Karpas-422 (cell line): ENCODE measurements around the gene ARHGAP40. TPM values are rescaled to one million over a fixed set of nuclear protein-coding genes. Genes with fewer than 3 reads are reported as not detected.

ENCODE experiments used
- DNase-seq: peaks from one replicate; pipeline ENCODE4 v3.0.0-alpha.2; 2015
- H2AFZ ChIP-seq: fragments of 200-600 bp; sonication (generic); 2 replicates; pipeline ENCODE4 v1.6.1; 2014; ENCODE audit warnings: antibody characterized with exemption, low read length, mixed read lengths
- H3K27ac ChIP-seq: fragments of 200-600 bp; sonication (generic); 2 replicates; pipeline ENCODE4 v1.5.1; 2014; ENCODE audit warnings: mild to moderate bottlenecking, low read length, moderate library complexity
- H3K27me3 ChIP-seq: fragments of 200-600 bp; sonication (generic); 2 replicates; pipeline ENCODE4 v1.6.1; 2014; ENCODE audit warnings: low read length, mixed read lengths
- H3K36me3 ChIP-seq: fragments of 200-600 bp; sonication (generic); 2 replicates; pipeline ENCODE4 v1.6.1; 2014; ENCODE audit warnings: low read length, mixed read lengths; ENCODE audit not compliant: insufficient read depth
- H3K4me1 ChIP-seq: fragments of 200-600 bp; sonication (generic); 2 replicates; pipeline ENCODE4 v1.6.1; 2014; ENCODE audit warnings: mild to moderate bottlenecking, low read length, mixed read lengths
- H3K4me2 ChIP-seq: fragments of 200-600 bp; sonication (generic); 2 replicates; pipeline ENCODE4 v1.6.1; 2014; ENCODE audit warnings: low read length, low read depth, mild to moderate bottlenecking; ENCODE audit not compliant: poor library complexity, severe bottlenecking
- H3K4me3 ChIP-seq: fragments of 200-600 bp; sonication (generic); 2 replicates; pipeline ENCODE4 v1.5.1; 2014; ENCODE audit warnings: mild to moderate bottlenecking, antibody characterized with exemption, low read length, mixed read lengths
- H3K79me2 ChIP-seq: fragments of 200-600 bp; sonication (generic); 2 replicates; pipeline ENCODE4 v1.6.1; 2014; ENCODE audit warnings: mild to moderate bottlenecking, low read length, mixed read lengths
- H3K9ac ChIP-seq: fragments of 200-600 bp; sonication (generic); 2 replicates; pipeline ENCODE4 v1.6.0; 2014; ENCODE audit warnings: low read length
- H3K9me2 ChIP-seq: fragments of 200-600 bp; sonication (generic), shearing (Covaris generic); replicated peaks from 2 replicates; pipeline ENCODE4 v1.6.0; 2014; ENCODE audit warnings: mild to moderate bottlenecking, low read length, moderate library complexity; ENCODE audit not compliant: insufficient read depth
- H3K9me3 ChIP-seq: fragments of 300-700, 200-600 bp; sonication (generic); 2 replicates; pipeline ENCODE4 v1.6.1; 2014; ENCODE audit warnings: low read length, mixed read lengths
- H4K20me1 ChIP-seq: fragments of 200-600 bp; sonication (generic); 2 replicates; pipeline ENCODE4 v1.6.1; 2014; ENCODE audit warnings: mild to moderate bottlenecking, antibody characterized with exemption, low read length, low read depth; ENCODE audit not compliant: insufficient read depth
- total RNA-seq: library from RNA; depleted of rRNA; stranded (reverse); fragments of >200 nt; shearing (Covaris generic); gene quantifications from 2 replicates; pipeline ENCODE4 v1.2.3, GENCODE V29; 2014; ENCODE audit warnings: low replicate concordance; rRNA removed

ARHGAP40 gene
- total RNA-seq: 1.4 TPM in 1 of 2 replicates, not detected in the other

DNA sequence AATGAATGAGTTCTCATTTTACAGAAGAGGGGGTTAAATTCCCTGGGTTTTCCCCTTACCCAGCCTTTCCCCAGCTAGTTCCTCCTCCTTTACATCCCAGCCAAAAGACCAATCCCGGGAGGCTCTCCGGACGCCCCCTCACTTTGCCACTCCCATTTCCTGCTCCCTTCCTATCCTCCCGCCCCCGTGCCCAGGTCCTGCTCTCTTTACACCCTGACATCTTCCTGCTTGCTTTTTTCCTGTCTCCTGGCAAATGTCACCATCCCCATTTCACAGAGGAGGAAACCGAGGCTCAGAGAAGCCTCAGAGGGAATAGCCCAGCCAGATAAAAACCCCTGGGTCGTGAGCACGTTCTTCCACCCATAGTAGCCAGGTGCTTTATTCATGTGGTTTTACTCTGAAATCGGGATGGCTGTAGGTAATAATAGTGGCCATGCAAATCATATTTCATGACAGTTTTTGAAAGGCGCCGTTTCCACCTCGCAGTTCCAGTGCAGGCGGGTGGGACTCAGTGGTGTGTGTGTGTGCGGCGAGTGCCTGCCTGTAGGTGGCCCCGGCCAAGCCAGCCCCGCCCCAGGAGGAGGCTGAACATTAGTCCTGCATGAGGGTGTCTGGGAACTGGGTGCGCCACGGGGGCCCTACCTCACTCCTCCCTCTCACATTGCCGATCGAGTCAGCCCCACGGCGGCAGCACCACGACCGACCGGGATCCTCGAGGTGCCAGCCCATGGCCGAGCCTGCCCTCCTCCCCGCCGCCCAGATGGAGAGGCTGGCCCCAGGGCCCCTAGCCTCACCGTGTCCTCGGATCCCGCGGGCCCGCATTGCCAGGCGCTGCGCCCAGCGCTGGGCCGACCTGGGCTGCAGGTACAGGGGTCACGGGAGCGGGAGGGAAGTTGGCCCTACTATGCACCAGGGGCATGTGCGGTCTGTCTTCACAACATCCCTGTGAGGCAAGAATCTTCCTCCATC is at the start of gene ARHGAP40:
ARHGAP40 (plus strand) TSS at position 594 of the 969 bp plus-strand sequence.
- Histone ChIP-seq H3K4me1 (peaks cover 4% of the 10 kb centered on the region; the same call in 1 of the 2 replicates), H3K27me3 (no peaks in the 10 kb centered on the region), H3K27ac (no peak within 1 kb of the TSS), H3K79me2 (no peaks in the 10 kb centered on the region), H3K4me3 (no peak within 1 kb of the TSS), H3K9me3 (no peaks in the 10 kb centered on the region), H2AFZ (no peak within 1 kb of the TSS), H3K36me3 (no peaks in the 10 kb centered on the region), H4K20me1 (no peaks in the 10 kb centered on the region), H3K9ac (no peak within 1 kb of the TSS), H3K9me2 (no peaks in the 10 kb centered on the region), H3K4me2 (no peak within 1 kb of the TSS)
- DNase-seq: no peak

DNA sequence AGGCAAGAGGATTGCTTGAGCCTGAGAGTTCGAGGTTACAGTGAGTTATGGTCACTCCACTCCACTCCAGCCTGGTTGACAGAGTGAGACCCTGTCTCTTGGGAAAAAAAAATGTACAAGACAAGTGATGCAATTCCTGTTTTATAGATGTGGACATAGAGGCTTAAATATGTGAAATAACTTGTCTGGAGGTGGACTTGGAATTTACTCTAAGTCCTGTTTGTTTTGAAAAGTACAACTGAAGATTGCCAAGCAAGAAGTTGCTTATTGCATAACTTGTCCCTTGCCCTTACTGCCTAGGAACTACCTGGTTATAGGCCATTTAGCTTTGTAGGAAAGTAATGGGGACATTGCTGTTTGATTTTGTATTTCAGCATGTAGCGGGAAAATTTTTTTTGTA is 46.6 kb upstream of the ARHGAP40 start:
- Histone ChIP-seq H3K4me2 (no peak overlapping the region), H3K4me1 (no peaks in the 10 kb centered on the region; the same call in 1 of the 2 replicates), H3K9ac (no peak overlapping the region), H3K9me2 (no peaks in the 10 kb centered on the region), H3K36me3 (peaks cover 46% of the 10 kb centered on the region), H3K79me2 (no peaks in the 10 kb centered on the region), H3K27me3 (no peaks in the 10 kb centered on the region), H3K4me3 (no peak overlapping the region), H2AFZ (no peak overlapping the region), H3K27ac (no peak overlapping the region), H4K20me1 (no peaks in the 10 kb centered on the region), H3K9me3 (no peaks in the 10 kb centered on the region)
- DNase-seq: no peak

DNA sequence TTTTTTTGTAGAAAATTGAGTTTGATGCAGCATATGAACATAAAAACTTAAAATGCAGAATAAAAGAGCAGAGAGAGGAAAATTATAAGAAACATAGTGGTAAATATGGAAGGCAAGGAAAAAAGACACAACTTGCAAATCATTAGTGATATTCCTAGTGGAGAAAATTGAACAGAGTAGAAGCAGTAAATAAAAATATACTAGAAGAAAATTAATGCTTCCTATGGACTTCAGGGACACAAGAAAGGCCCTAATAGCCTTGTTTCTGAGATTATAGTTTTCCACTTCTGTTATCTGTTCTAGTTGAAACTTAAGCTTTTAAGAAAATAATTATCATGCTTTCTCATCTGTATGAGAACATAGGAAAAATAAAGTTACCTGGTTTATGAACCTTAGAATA is 46.2 kb upstream of the ARHGAP40 start:
- H3K27me3 ChIP-seq: no peaks in the 10 kb centered on the region
- H3K9ac ChIP-seq: no peak overlapping the region
- DNase-seq: no peak
- no peaks in the 10 kb centered on the region for H4K20me1 ChIP-seq
- H3K4me3 ChIP-seq: no peak overlapping the region
- no peaks in the 10 kb centered on the region for H3K9me2 ChIP-seq
- no peak overlapping the region for H3K27ac ChIP-seq
- H3K4me2 ChIP-seq: no peak overlapping the region
- no peaks in the 10 kb centered on the region for H3K9me3 ChIP-seq
- no peak overlapping the region for H2AFZ ChIP-seq
- H3K4me1 ChIP-seq: no peaks in the 10 kb centered on the region; the same call in 1 of the 2 replicates
- H3K79me2 ChIP-seq: no peaks in the 10 kb centered on the region
- H3K36me3 ChIP-seq: peaks cover 46% of the 10 kb centered on the region

DNA sequence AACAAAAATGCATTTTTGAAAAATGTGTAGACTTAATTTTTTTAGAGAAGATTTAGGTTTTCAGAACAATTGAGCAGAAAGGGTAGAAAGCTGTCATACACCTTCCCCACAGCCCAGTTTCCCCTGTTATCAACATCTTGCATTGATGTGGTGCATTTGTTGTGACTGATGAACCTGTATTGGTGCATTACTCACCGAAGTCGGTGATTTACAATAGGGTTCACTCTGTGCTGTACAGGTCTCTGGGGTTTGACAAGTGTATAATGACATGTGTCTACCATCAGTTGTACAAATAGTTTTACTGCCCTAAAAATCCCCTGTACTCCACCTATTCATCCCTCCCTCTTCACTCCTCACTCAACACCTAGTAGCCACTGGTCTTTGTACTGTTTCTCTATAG is 44.4 kb upstream of the ARHGAP40 start:
- DNase-seq: no peak
- no peak overlapping the region for H3K27ac ChIP-seq
- peaks cover 32% of the 10 kb centered on the region for H3K36me3 ChIP-seq
- H4K20me1 ChIP-seq: no peaks in the 10 kb centered on the region
- H3K9ac ChIP-seq: no peak overlapping the region
- H3K4me1 ChIP-seq: no peaks in the 10 kb centered on the region
- H3K9me2 ChIP-seq: no peaks in the 10 kb centered on the region
- H3K4me3 ChIP-seq: no peak overlapping the region
- H3K9me3 ChIP-seq: no peaks in the 10 kb centered on the region
- H3K27me3 ChIP-seq: no peaks in the 10 kb centered on the region
- H3K79me2 ChIP-seq: no peaks in the 10 kb centered on the region
- H2AFZ ChIP-seq: no peak overlapping the region
- H3K4me2 ChIP-seq: no peak overlapping the region

DNA sequence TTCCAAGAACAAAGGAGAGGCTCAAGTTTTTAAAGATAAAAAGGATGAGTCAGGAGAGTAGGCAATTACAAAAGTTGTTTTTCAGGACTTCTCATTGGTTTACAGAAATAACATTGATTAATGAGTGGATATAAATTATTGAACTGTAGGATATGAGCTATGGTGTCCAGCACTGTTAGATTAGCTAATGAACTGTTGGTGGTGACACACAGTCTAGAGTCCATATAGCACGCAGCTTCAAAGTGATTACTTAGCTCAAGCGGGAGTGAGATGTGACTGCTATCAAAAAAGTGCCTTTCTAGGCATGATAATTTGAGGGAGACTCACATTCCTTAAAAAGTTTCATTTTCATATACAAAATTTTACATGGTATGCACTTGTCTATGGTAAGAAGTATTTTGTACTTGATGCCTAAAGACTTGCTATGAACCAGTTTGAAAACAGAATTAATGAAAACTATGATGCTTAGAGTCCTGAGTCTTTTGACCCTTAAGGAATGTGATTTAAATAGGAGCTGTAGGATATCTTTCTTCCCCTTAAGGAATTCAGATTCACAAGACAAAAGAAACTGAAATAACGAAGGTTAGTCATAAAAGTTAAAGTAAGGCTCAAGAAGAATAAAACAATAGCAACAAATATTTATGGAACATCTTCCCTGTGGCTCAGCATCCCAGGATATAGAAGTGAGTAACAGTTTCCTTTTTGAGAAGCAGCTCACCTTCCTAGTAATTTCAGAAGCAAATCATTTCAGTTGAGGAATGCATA is 42.8 kb upstream of the ARHGAP40 start:
- Histone ChIP-seq H3K27me3 (no peaks in the 10 kb centered on the region), H3K4me2 (no peak overlapping the region), H3K36me3 (peaks cover 21% of the 10 kb centered on the region), H3K9me2 (no peaks in the 10 kb centered on the region), H4K20me1 (no peaks in the 10 kb centered on the region), H2AFZ (no peak overlapping the region), H3K4me3 (no peak overlapping the region), H3K4me1 (no peaks in the 10 kb centered on the region), H3K27ac (no peak overlapping the region), H3K9ac (no peak overlapping the region), H3K9me3 (no peaks in the 10 kb centered on the region), H3K79me2 (no peaks in the 10 kb centered on the region)
- no peak for DNase-seq

DNA sequence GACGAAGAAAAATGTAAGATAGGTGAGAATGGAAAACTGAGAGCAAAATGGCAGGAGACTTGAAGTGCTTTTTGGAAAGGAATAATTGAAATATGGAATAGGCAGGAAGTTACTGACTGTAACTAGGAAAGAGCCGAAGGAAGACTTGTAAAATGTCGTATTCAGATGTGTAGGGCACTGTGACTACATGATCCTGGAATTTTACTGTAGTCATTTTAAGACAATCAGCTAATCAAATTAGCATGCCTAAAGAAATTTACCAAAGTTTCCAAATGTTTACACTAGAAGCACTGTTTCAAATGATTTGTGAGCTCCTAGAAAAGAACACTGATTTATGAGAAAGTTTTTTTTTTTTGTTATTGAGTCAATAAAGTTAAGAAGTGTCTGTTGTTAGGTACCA is 41.8 kb upstream of the ARHGAP40 start:
- Histone ChIP-seq H3K4me3 (no peak overlapping the region), H2AFZ (no peak overlapping the region), H3K36me3 (peaks cover 13% of the 10 kb centered on the region), H3K9me2 (no peaks in the 10 kb centered on the region), H3K27ac (no peak overlapping the region), H3K79me2 (no peaks in the 10 kb centered on the region), H3K4me1 (no peaks in the 10 kb centered on the region), H3K4me2 (no peak overlapping the region), H3K9ac (no peak overlapping the region), H4K20me1 (no peaks in the 10 kb centered on the region), H3K9me3 (no peaks in the 10 kb centered on the region), H3K27me3 (no peaks in the 10 kb centered on the region)
- no peak for DNase-seq

DNA sequence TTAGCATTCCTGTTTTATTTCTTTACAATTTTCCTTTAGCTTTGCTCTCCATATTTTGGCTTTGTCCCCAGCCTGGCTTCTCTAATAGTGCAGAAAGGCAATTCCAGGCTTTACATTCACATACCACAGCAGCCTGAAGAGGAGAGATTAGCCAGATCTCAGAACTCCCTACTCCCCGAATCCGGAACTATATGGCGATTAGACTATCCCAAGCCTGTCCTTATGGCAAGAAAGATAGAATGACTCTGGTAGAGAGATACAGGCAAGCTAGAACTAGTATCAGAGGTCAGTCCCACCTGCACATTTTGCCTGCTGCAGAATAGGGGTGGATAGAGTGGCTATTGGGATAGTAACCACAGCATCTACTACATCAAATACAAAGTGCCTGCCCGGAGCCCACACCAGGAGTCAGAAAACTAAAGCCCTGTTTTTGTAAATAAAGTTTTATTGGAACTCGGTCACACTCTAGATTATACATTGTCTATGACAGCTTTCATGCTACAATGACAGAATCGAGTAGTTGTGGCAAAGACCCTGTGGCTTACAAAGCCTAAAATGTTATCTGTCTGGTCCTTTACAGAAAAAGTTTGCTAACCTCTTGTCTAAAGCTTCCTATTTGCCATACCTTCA is 37.7 kb upstream of the ARHGAP40 start:
- Histone ChIP-seq H3K27ac (no peak overlapping the region), H3K36me3 (0 out of 2 replicates have a peak, but pooled peaks cover 7% of the 10 kb centered on the region), H3K4me2 (no peak overlapping the region), H3K79me2 (no peaks in the 10 kb centered on the region), H3K4me3 (no peak overlapping the region), H3K9me2 (no peaks in the 10 kb centered on the region), H3K4me1 (no peaks in the 10 kb centered on the region), H3K27me3 (no peaks in the 10 kb centered on the region), H3K9me3 (no peaks in the 10 kb centered on the region), H4K20me1 (no peaks in the 10 kb centered on the region), H3K9ac (no peak overlapping the region), H2AFZ (no peak overlapping the region)
- DNase-seq: no peak

DNA sequence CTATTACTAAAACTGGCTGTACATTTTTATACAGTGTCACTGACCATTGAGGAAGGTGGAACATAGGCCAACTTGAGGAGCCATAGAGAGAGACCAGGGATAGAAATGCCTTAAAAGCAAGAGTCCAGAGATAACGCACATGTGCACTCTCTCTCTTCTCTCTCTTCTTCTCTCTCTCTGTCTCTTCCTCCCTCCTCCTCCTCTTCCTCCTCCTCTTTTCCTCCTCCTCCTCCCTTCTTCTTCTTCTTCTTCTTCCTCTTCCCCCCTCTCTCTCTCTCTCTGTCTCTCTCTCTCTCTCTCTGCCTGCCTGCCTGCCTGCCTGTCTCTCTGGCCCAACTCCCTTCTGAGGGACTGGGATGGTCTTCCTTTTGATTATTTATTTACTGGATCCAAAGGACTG is 36.9 kb upstream of the ARHGAP40 start:
- Histone ChIP-seq H3K79me2 (no peaks in the 10 kb centered on the region), H3K36me3 (peaks cover 13% of the 10 kb centered on the region; the same call in 1 of the 2 replicates), H3K27ac (no peak overlapping the region), H4K20me1 (no peaks in the 10 kb centered on the region), H3K9me3 (no peaks in the 10 kb centered on the region), H3K9ac (no peak overlapping the region), H3K4me1 (no peaks in the 10 kb centered on the region), H3K27me3 (no peaks in the 10 kb centered on the region), H3K9me2 (no peaks in the 10 kb centered on the region), H3K4me2 (no peak overlapping the region), H3K4me3 (no peak overlapping the region), H2AFZ (no peak overlapping the region)
- DNase-seq: no peak
